Mesothelial cell of epicardium (in vitro differentiated cells): ENCODE measurements around the gene FAF1. TPM values are rescaled to one million over a fixed set of nuclear protein-coding genes. Genes with fewer than 3 reads are reported as not detected.

ENCODE experiments used
- DNase-seq, 2 experiments: peaks; one replicate each; pipeline ENCODE4 v3.0.0; 2021; ENCODE audit warnings: low spot score in 2 of 2; ENCODE audit not compliant: unreplicated experiment in 2 of 2
- H3K27ac Mint-ChIP-seq: 2 replicates; pipeline ENCODE4 v1.8.0; 2021; ENCODE audit warnings: mixed read lengths
- H3K27me3 Mint-ChIP-seq: 2 replicates; pipeline ENCODE4 v1.8.0; 2021; ENCODE audit warnings: low read depth, mixed read lengths
- H3K36me3 Mint-ChIP-seq: 2 replicates; pipeline ENCODE4 v1.8.0; 2021; ENCODE audit warnings: mixed read lengths
- H3K4me1 Mint-ChIP-seq: 2 replicates; pipeline ENCODE4 v1.8.0; 2021; ENCODE audit warnings: mixed read lengths
- H3K4me3 Mint-ChIP-seq: 2 replicates; pipeline ENCODE4 v1.8.0; 2021; ENCODE audit warnings: mild to moderate bottlenecking, moderate library complexity, mixed read lengths
- H3K9me3 Mint-ChIP-seq: 2 replicates; pipeline ENCODE4 v1.8.0; 2021; ENCODE audit warnings: mixed read lengths
- total RNA-seq: library from RNA; stranded (reverse); gene quantifications from 3 replicates; pipeline ENCODE4 v1.2.1, GENCODE V29; 2021
- TF ChIP-seq, protein P1 (sequence below): fragments of 200-600 bp; sonication (generic); IDR thresholded peaks from one replicate; pipeline ENCODE4 v1.5.0; 2021; ENCODE audit warnings: antibody characterized with exemption; ENCODE audit not compliant: unreplicated experiment

Gene FAF1
- total RNA-seq, 1 donor from 2014 or later: 44.4 TPM

DNA sequence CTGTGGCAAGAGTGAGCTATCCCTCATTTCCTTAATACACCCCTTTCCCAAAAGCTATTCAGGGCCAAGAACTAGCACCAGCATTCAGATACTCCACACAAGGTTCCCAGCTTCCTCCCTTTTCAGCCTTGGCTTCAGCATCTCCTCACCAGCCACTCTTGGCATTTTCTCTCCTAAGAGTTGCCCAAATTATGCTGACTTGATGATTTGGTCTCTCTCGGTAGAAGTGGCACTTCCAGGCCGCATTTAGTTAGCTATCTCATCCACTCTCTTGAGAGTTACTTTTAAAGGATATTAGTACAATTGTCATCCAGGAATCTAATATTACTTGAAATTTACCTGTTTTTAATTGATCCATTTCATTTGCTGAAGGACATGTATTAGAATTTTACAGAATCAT is 337.8 kb downstream of the FAF1 start:
- Mint-ChIP-seq H3K9me3 (peaks cover 21% of the 10 kb centered on the region), H3K4me3 (no peak overlapping the region), H3K4me1 (no peaks in the 10 kb centered on the region), H3K36me3 (peaks cover 20% of the 10 kb centered on the region), H3K27ac (no peak overlapping the region), H3K27me3 (no peaks in the 10 kb centered on the region)
- TF ChIP-seq, protein P1, sequence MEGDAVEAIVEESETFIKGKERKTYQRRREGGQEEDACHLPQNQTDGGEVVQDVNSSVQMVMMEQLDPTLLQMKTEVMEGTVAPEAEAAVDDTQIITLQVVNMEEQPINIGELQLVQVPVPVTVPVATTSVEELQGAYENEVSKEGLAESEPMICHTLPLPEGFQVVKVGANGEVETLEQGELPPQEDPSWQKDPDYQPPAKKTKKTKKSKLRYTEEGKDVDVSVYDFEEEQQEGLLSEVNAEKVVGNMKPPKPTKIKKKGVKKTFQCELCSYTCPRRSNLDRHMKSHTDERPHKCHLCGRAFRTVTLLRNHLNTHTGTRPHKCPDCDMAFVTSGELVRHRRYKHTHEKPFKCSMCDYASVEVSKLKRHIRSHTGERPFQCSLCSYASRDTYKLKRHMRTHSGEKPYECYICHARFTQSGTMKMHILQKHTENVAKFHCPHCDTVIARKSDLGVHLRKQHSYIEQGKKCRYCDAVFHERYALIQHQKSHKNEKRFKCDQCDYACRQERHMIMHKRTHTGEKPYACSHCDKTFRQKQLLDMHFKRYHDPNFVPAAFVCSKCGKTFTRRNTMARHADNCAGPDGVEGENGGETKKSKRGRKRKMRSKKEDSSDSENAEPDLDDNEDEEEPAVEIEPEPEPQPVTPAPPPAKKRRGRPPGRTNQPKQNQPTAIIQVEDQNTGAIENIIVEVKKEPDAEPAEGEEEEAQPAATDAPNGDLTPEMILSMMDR: no peak
- DNase-seq: no peak

DNA sequence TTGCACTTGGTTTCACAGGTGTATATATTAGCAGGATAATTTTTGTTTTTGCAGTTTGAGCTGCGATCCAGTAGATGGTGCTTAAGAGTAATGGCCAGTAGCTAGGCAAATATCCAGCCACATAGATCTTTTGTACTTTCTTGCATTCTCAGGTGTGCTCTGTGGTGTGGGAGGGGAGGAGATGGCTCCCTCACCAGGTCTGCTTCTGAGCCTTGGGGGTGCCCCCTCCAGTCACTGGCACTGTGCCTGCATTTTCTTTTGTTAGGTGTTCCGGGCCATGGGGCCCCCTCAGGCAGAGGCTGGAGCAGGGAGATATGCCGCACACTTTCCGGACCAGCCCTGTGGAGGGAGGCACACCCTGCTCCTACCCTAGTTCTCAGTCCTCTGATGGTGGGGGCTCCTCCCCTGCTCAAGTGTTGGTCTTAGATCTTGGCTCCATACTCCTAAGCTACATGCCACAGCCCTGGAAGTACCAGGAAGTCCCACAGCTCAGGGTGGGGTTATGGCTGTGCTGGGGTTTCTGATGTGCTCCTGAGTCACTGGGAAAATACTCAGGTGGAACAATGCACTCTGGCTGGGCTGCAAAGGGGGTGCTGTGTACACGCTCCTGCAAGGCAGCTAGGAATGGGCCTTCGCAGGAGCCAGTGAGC is 339.3 kb downstream of the FAF1 start:
- H3K4me3 Mint-ChIP-seq: no peak overlapping the region
- no peaks in the 10 kb centered on the region for H3K27me3 Mint-ChIP-seq
- peaks cover 20% of the 10 kb centered on the region for H3K36me3 Mint-ChIP-seq
- H3K27ac Mint-ChIP-seq: no peak overlapping the region
- no peak for DNase-seq
- TF ChIP-seq, protein P1: no peak
- no peaks in the 10 kb centered on the region for H3K4me1 Mint-ChIP-seq
- H3K9me3 Mint-ChIP-seq: peaks cover 26% of the 10 kb centered on the region

DNA sequence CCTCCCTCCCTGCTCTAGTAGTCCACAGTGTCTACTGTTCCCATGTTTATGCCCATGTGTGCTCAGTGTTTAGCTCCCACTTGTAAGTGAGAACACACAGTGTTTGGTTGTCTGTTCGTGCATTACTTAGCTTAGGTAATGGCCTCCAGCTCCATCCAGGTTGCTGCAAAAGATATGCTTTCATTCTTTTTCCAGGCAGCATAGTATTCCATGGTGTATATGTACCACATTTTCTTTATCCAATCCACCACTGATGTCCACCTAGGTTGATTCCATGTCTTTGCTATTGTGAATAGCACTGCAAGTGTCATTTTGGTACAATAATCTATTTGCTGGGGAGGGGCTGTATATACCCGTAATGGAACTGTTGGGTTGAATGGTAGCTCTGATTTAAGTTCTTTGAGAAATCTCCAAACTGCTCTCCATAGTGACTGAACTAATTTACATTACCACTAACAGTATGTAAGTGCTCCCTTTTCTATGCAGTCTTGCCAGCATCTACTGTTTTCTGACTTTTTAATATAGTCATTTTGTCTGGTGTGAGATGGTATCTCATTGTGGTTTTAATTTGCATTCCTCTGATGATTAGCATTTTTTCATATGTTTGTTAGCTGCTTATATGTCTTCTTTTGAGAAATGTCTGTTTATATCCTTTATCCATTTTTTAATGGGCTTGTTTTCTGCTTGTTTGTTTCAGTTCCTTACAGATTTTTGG is 344.9 kb downstream of the FAF1 start:
- TF ChIP-seq, protein P1: no peak
- Mint-ChIP-seq H3K4me3 (no peak overlapping the region), H3K4me1 (peaks cover 1% of the 10 kb centered on the region), H3K27me3 (no peaks in the 10 kb centered on the region), H3K27ac (no peak overlapping the region), H3K36me3 (peaks cover 12% of the 10 kb centered on the region), H3K9me3 (peaks cover 30% of the 10 kb centered on the region)
- DNase-seq: no peak

DNA sequence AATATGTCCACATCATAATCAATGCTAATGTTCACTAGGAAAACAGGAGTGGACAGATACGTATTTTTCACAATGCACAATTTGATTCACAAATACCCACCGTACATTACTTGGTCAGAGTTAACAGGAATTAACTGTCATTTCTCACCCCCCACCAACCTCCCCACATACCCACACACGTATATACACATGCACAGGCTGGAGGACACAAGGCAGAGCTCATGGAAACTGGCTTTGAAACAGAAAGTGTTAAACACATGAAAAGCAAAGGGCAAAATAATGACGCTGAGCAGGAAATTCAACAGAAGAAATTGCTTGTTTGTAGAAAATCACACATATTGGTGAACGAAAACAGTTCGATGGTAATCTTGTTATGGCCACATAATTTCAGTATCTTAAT is 348.4 kb downstream of the FAF1 start:
- peaks cover 14% of the 10 kb centered on the region for H3K9me3 Mint-ChIP-seq
- no peaks in the 10 kb centered on the region for H3K27me3 Mint-ChIP-seq
- H3K36me3 Mint-ChIP-seq: no peaks in the 10 kb centered on the region
- H3K27ac Mint-ChIP-seq: no peak overlapping the region
- peaks cover 1% of the 10 kb centered on the region for H3K4me1 Mint-ChIP-seq
- H3K4me3 Mint-ChIP-seq: no peak overlapping the region
- TF ChIP-seq, protein P1: no peak
- DNase-seq: no peak

DNA sequence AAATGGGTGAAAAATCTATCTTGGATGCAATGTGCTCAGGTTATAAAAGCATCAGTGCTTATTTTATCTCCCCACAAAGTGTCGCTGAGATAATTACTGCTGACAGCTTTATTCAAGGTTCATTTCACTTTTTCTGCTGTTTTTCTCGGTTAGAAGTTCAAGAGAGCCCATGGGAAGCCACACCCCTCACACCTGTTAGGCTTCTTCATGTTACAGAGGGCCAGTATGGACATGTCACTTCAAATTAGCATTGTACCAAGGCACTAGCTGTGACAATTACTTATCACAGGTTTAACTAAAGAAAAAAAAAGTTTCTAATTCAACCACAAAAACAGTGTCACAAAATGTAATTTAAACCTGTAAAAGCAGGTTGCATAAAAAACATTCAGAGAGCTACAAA is 349.5 kb downstream of the FAF1 start:
- no peaks in the 10 kb centered on the region for H3K36me3 Mint-ChIP-seq
- H3K4me1 Mint-ChIP-seq: peaks cover 1% of the 10 kb centered on the region
- no peaks in the 10 kb centered on the region for H3K27me3 Mint-ChIP-seq
- no peak for DNase-seq
- TF ChIP-seq, protein P1: no peak
- H3K9me3 Mint-ChIP-seq: peaks cover 6% of the 10 kb centered on the region
- H3K27ac Mint-ChIP-seq: no peak overlapping the region
- H3K4me3 Mint-ChIP-seq: no peak overlapping the region
